Kidney (tissue), 14 donors: ENCODE data around the gene TRERF1. TPM values are rescaled to one million over a fixed set of nuclear protein-coding genes. Genes with fewer than 3 reads are reported as not detected.

Experiments used
- DNase-seq, 5 donors: peaks; one replicate each; pipeline ENCODE4 v3.0.0-alpha.2; 2013 to 2020
- FAIRE-seq: peaks from 2 replicates; lab custom pipeline; 2012; peaks lifted over from hg19 to GRCh38; lab: Jason Lieb, UNC
- H3K27ac ChIP-seq, 2 donors: one replicate each; pipeline ENCODE4 v1.7.0; 2013; ENCODE audit warnings: low read depth in 2 of 2, low read length in 2 of 2, inconsistent platforms in 1 of 2
- H3K27me3 ChIP-seq: one replicate; pipeline ENCODE4 v1.7.1; 2013; ENCODE audit warnings: low read length, inconsistent platforms; ENCODE audit not compliant: control insufficient read depth, insufficient read depth
- H3K36me3 ChIP-seq, 3 donors: one replicate each; pipeline versions ENCODE4 v1.7.0 to v1.7.1; 2013; ENCODE audit warnings: low read length in 3 of 3, control low read depth in 1 of 3, inconsistent platforms in 1 of 3; ENCODE audit not compliant: insufficient read depth in 3 of 3, control insufficient read depth in 2 of 3
- H3K4me1 ChIP-seq, 3 donors: one replicate each; pipeline versions ENCODE4 v1.7.0 to v1.7.1; 2013; ENCODE audit warnings: low read length in 3 of 3, inconsistent platforms in 1 of 3, low read depth in 1 of 3; ENCODE audit not compliant: control insufficient read depth in 2 of 3, insufficient read depth in 2 of 3
- H3K4me3 ChIP-seq, 3 donors: one replicate each; pipeline versions ENCODE4 v1.7.0 to v1.8.1; 2013; ENCODE audit warnings: low read length in 3 of 3, control low read depth in 1 of 3, inconsistent platforms in 1 of 3
- H3K9ac ChIP-seq, 3 donors: one replicate each; pipeline versions ENCODE4 v1.7.0 to v1.7.1; 2013; ENCODE audit warnings: low read length in 3 of 3, control low read depth in 1 of 3, inconsistent platforms in 1 of 3
- H3K9me3 ChIP-seq, 3 donors: one replicate each; pipeline versions ENCODE4 v1.7.0 to v1.7.1; 2013; ENCODE audit warnings: low read length in 3 of 3, control low read depth in 1 of 3, inconsistent platforms in 1 of 3; ENCODE audit not compliant: control insufficient read depth in 2 of 3, insufficient read depth in 1 of 3
- CTCF ChIP-seq: IDR thresholded peaks from 3 replicates; pipeline ENCODE4 v1.5.1; 2012; ENCODE audit warnings: mild to moderate bottlenecking, moderate library complexity, borderline replicate concordance; ENCODE audit not compliant: insufficient read depth; ENCODE audit errors: extremely low read depth
- intact Hi-C: fragments of 100-400 bp; cut with DNase I; formaldehyde crosslinking; loops from one replicate; pipeline ENCODE4 v1.11.1; 2022
- polyA plus RNA-seq: library from polyadenylated mRNA; stranded (reverse); fragments of 350-450 nt; fragmentation: Illumina TruSeq; extraction: RNeasy Lipid Tissue Mini Kit (QIAGEN cat#74804); gene quantifications from one replicate; pipeline ENCODE4 v1.2.3, GENCODE V29; 2014; ENCODE audit warnings: low read depth, low replicate concordance; ENCODE audit not compliant: insufficient read depth
- total RNA-seq: library from RNA; stranded (reverse); fragmentation: NEBNext Ultra II Directional; extraction: Animal tissue kit (Norgen Biotek cat#: 25700); gene quantifications from one replicate; pipeline ENCODE4 v1.2.1, GENCODE V29; 2021
- donor health status: control.
- donor health status: control.
- donor health status: control.
- donor health status: control.
- donor health status: control.
- donor health status: DM: yes; HTN: yes; CAD: no.
- donor health status: Normal renal cell carcinoma (clear cell type).

Gene TRERF1
- total and polyA plus RNA-seq, 2 donors from 2014 or later = 1.5 to 8.4 TPM

GRCh38 chr6:42403831-42404230 is 47.9 kb downstream of the TRERF1 start:
- no peaks in the 10 kb centered on the region for H3K36me3 ChIP-seq
- peaks cover 0 to 2% (median 0%) of the 10 kb centered on the region in 3 donors for H3K4me1 ChIP-seq
- no peak overlapping the region for H3K27ac ChIP-seq
- FAIRE-seq (no peak), DNase-seq (no peak)
- H3K4me3 ChIP-seq = no peak overlapping the region
- no peaks in the 10 kb centered on the region for H3K27me3 ChIP-seq
- no peak for TF ChIP-seq CTCF
- no peaks in the 10 kb centered on the region for H3K9me3 ChIP-seq
- H3K9ac ChIP-seq = no peak overlapping the region
- intact Hi-C loops = no loop called here

GRCh38 chr6:42403421-42403820 is 48.3 kb downstream of the TRERF1 start:
- no peak overlapping the region for H3K9ac ChIP-seq
- intact Hi-C loops = no loop called here
- H3K27me3 ChIP-seq = no peaks in the 10 kb centered on the region
- TF ChIP-seq CTCF = no peak
- FAIRE-seq (no peak), DNase-seq (no peak)
- H3K36me3 ChIP-seq = no peaks in the 10 kb centered on the region
- no peaks in the 10 kb centered on the region for H3K9me3 ChIP-seq
- H3K27ac ChIP-seq = no peak overlapping the region
- H3K4me1 ChIP-seq = peaks cover 0 to 2% (median 0%) of the 10 kb centered on the region in 3 donors
- no peak overlapping the region for H3K4me3 ChIP-seq

GRCh38 chr6:42402184-42402583 is 49.5 kb downstream of the TRERF1 start:
- Histone ChIP-seq H3K9ac (no peak overlapping the region), H3K4me1 (peaks cover 0 to 2% (median 0%) of the 10 kb centered on the region in 3 donors), H3K9me3 (no peaks in the 10 kb centered on the region), H3K36me3 (no peaks in the 10 kb centered on the region), H3K27me3 (no peaks in the 10 kb centered on the region), H3K4me3 (no peak overlapping the region), H3K27ac (no peak overlapping the region)
- DNase-seq (no peak), FAIRE-seq (no peak)
- no peak for TF ChIP-seq CTCF
- intact Hi-C loops = no loop called here

- no peaks in the 10 kb centered on the region for H3K36me3 ChIP-seq
- TF ChIP-seq CTCF = no peak
- no peaks in the 10 kb centered on the region for H3K9me3 ChIP-seq
- FAIRE-seq = no peak
- H3K27me3 ChIP-seq = no peaks in the 10 kb centered on the region
- intact Hi-C loops = no loop called here
- DNase-seq = no peak
- no peak overlapping the region for H3K9ac ChIP-seq
- H3K27ac ChIP-seq = no peak overlapping the region
- H3K4me3 ChIP-seq = no peak overlapping the region
- H3K4me1 ChIP-seq = peaks cover 0 to 2% (median 0%) of the 10 kb centered on the region in 3 donors
Measured at GRCh38 chr6:42401613-42401951, 50.1 kb downstream of the TRERF1 start.
